LNCAP (cell line): ENCODE results near the gene ADAM23.

ENCODE experiments used
- TF ChIP-seq, protein P1 (sequence below): fragments of 450-650 bp; IDR thresholded peaks from 2 replicates; pipeline ENCODE4 v1.5.1; 2017; ENCODE audit warnings: mild to moderate bottlenecking

ADAM23 gene

DNA sequence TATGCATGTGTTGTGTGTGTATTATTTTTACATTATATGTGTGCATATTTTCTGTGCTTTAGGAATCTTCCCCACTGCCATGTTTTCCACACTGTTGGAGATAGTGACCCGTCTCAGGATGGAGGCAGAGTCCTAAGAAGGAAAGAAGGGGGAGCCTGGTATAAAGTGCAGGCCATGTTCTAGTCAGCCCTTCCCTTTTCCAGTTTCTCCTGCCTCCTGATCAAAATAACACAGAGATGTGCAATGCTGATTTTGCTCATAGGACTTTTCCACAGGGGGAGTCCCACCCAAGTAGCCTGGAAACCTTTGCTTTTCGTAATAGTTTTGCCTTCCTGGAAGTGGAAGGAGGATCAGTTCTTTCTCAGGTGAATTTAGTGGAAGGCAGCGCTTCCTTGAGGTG, 126.1 kb downstream of the ADAM23 start:
- TF ChIP-seq, protein P1, sequence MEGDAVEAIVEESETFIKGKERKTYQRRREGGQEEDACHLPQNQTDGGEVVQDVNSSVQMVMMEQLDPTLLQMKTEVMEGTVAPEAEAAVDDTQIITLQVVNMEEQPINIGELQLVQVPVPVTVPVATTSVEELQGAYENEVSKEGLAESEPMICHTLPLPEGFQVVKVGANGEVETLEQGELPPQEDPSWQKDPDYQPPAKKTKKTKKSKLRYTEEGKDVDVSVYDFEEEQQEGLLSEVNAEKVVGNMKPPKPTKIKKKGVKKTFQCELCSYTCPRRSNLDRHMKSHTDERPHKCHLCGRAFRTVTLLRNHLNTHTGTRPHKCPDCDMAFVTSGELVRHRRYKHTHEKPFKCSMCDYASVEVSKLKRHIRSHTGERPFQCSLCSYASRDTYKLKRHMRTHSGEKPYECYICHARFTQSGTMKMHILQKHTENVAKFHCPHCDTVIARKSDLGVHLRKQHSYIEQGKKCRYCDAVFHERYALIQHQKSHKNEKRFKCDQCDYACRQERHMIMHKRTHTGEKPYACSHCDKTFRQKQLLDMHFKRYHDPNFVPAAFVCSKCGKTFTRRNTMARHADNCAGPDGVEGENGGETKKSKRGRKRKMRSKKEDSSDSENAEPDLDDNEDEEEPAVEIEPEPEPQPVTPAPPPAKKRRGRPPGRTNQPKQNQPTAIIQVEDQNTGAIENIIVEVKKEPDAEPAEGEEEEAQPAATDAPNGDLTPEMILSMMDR: no peak

DNA sequence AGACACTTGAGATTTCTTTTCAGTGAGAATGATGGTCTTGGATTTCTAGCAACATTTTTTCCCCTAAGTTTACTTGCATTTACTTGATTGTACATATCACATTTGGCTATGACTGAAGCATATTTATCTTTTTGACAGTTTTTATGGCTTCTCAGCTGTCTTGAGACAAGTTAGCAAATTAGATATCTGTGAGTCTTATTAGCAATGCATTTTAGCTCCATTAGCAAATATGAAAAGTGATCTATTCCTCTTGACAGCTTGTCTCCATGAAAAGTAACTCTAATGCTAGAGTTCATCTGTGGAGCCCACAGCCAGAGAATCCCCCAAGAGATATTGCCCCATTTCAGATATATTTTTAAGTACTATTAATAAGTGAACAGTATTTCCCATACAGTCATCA, 126.9 kb downstream of the ADAM23 start:
- TF ChIP-seq, protein P1: no peak

DNA sequence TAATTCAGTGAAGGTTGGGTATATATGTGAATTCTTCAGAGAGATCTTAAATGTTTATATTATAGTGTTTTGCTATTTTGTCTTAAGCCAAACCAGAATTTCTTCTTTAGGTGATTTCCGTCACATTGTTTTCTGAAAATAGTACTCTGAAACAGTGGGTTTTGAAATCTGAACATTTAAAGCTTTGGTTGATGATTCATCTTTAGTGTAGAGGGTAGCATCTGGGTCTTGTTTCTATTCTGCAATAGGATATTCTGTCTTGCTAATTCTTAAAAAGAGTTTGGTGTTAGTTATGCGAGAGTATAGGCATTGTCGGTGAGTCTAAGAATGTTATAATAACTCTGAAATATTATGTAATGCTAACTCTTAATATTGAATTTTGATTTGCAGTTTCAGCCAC, 129.4 kb downstream of the ADAM23 start:
- TF ChIP-seq, protein P1: no peak

DNA sequence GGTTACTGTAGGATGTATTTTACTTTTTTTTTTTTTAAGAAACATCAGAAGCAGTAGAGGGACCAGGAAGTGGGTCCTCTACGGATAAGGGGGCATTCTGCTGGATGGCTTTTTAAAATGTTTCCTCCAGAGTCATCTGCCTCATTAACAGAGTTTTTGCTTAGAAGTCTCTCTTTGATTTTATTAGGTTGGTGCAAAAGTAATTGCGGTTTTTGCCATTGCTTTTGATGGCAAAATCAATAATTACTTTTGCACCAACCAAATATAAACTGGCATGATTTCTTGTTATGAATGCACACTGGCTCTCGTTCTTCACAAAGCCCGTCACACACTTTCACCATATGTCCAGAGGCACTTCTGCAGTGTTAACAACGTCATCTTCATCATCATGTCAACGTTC, 130.5 kb downstream of the ADAM23 start:
- TF ChIP-seq, protein P1: no peak

DNA sequence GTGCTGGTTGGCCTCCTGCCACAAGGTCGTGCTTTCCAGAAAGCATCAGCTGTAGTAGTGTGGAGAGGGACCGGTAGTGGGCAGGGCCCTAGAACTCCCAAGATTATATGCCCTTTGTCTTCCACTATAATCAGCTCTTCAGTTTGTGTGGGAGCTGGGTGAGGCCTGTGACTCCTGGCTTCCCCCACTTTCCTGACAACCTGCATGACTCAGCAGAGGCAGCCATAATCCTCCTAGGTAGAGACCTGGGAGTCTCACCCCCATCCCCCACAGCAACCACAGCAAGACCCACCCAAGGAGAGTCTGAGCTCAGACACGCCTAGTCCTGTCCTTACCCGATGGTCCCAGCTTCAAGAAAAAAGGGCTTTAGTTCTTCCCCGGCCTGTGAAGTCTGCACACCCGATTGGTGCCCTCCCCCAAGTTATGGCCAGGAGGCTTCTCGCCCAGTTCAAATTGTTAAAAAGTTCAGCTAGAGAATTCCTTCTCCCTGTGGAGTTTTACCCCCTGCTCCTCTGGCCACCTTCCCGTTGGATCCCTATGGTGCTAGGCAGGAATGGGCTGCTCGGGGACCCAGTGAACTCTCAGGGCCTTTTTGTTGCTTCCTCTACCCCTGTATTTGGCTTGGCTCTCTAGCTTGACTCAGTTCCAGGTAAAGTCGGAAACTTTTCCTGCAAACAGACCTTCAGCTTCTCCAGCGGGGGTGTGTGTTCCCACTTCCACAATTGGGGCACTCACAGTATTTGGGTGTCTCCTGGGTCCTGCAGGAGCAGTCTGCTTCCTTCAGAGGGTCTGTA, 141.2 kb downstream of the ADAM23 start:
- TF ChIP-seq, protein P1: no peak

DNA sequence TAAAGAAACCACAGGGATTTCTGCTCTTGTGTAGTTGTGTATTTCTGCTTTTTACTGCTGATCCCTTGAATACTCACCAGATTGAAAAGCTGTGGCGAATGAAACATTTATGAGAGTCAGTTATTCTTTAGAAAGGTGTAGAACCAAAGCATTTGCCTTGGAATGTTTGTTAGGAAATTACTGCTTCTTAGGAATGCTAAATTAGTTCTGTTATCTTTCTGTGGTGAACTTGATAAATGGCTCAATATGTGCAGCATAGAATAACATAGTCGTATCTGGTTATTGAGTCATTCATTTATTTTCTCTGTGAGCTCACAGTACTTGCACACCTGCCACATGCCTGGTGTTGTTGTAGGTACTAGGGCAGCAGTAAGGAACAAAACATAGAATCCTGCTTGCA, 142.0 kb downstream of the ADAM23 start:
- TF ChIP-seq, protein P1: no peak

DNA sequence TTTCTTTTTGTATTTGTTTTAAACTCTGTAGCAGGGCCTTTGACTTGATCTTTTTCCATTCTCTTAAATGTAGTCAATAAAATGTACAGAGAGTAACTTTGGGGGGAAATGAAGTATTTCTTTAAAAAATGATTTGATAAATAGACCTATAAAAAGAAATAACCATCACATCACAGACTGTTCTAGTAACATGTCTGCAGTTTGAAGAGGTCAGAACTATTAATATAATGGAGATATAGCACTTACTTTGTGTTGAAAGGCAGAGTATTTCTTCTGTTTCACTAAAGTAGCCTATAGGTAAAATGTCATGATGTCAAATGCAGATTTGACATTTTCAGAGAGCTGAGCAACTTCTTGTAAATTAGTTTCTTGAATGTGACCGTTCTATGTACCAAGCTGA, 143.3 kb downstream of the ADAM23 start:
- TF ChIP-seq, protein P1: no peak
